ENCODE data around the gene PCSK6. TPM values are rescaled to one million over a fixed set of nuclear protein-coding genes. Genes with fewer than 3 reads are reported as not detected.
A peak's percentile ranks its signal among the peaks of the same experiment; 100 is the strongest.

Gene PCSK6
- total and polyA plus RNA-seq, 8 donors, result 2.8 to 91.5 (median 17.8) TPM

DNA sequence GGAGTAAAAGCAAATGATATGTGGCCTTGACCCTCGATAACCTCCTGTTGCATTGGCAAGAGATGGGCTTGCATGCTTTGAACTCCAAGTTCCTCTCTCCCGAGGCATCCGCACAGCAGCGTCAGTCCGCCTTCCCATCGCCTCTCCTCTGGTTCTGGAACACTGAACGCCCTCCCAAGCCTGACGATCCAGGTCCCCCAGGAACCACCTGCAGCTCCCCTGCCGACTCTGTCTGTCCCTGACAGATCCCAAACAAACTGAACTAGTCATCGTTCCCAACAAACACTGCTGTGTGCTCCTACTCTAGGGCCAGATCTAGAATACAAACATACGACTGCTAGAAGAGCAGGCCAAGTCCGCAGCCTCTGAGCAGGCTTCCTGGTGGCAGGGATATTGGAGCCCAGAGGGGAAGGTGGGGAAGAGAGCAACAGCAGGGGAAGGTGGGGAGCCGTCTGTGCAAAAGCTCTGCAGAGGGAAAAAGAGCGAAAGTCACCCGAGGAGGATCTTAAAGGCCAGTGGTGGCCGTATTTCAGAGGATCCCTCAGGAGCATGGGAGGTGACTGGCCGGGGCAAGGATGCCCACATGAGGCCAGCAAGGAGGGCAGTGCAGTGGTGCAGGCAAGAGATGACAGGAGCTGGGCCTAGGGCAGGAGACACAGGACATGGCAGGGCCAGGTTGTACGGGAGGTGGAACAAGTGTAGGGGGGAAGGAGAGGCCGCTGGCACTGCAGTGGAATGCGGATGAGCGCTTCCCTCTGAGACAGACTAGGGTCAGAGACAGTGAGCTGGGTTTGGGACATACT is 50.8 kb downstream of the PCSK6 start:
- peak in 1 of 2 donors; percentile 17 for DNase-seq
- H3K27me3 ChIP-seq, result no peaks in the 10 kb centered on the region
- TF ChIP-seq POLR2A (IDR thresholded peaks at IDR 0.05) (no peak), EP300 (IDR thresholded peaks at IDR 0.05) (no peak), POLR2AphosphoS5 (IDR thresholded peaks at IDR 0.05) (no peak)
- TF ChIP-seq, protein P1, sequence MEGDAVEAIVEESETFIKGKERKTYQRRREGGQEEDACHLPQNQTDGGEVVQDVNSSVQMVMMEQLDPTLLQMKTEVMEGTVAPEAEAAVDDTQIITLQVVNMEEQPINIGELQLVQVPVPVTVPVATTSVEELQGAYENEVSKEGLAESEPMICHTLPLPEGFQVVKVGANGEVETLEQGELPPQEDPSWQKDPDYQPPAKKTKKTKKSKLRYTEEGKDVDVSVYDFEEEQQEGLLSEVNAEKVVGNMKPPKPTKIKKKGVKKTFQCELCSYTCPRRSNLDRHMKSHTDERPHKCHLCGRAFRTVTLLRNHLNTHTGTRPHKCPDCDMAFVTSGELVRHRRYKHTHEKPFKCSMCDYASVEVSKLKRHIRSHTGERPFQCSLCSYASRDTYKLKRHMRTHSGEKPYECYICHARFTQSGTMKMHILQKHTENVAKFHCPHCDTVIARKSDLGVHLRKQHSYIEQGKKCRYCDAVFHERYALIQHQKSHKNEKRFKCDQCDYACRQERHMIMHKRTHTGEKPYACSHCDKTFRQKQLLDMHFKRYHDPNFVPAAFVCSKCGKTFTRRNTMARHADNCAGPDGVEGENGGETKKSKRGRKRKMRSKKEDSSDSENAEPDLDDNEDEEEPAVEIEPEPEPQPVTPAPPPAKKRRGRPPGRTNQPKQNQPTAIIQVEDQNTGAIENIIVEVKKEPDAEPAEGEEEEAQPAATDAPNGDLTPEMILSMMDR (IDR thresholded peaks at IDR 0.05), result no peak
- H3K4me3 ChIP-seq, result no peak overlapping the region
- H3K4me1 ChIP-seq, result peaks cover 12 to 36% (median 30%) of the 10 kb centered on the region in 4 donors
- 84 to 89% (median 87%) methylated on average over 21 of the region's 21 CpGs for WGBS, 5 donors
- intact Hi-C loops (cut with DNase I; ENCODE audit: low total_unique reads), result no loop called here
- no peaks in the 10 kb centered on the region for H3K36me3 ChIP-seq
- H3K27ac ChIP-seq, result peak overlapping the region in 2 of 5 donors; percentile 49 to 58
- no peaks in the 10 kb centered on the region for H3K9me3 ChIP-seq

DNA sequence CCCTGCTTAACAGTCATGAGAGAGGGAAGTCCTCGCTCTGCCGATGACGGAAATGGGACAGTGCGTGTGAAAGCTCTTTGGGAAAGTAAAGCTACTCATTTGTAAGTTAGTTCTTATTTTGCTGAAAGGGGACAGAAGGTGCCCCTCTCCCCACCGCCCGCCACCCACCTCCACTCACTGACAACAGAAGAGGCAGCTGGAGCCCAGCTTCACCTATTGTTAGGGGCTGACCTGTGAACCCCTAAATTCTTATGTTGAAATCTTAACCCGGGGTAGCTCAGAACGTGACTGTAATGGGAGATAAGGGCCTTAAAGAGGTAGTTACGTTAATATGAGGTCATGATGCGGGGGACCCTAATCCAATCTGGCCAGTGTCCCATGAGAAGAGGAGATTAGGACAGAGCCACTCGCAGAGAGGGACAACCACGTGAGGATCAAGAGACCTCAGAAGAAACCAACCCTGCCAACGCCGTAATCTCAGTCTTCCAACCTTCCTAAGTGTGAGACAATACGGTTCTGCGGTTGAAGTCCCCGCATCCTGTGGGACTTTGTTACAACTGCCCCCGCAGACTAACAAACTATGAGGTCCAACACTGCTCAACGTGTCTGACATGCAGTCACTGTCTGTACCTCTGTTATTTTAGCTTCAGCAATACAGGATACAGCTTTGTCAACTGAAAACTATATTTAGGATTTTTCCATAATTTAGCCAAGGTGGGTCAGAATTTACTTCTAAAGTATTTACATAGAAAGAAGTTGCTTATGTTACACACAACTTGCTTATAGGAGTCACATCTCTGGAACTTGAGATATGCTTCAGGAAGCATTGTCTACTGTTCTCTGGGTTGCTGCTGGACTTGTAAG is 51.7 kb downstream of the PCSK6 start:
- no peaks in the 10 kb centered on the region for H3K36me3 ChIP-seq
- 86 to 90% (median 88%) methylated on average over 19 of the region's 19 CpGs for WGBS, 5 donors
- no peak overlapping the region for H3K27ac ChIP-seq
- intact Hi-C loops (cut with DNase I; ENCODE audit: low total_unique reads), result no loop called here
- TF ChIP-seq, protein P1 (IDR thresholded peaks at IDR 0.05), result no peak
- TF ChIP-seq POLR2AphosphoS5 (IDR thresholded peaks at IDR 0.05), result no peak
- no peak for TF ChIP-seq POLR2A (IDR thresholded peaks at IDR 0.05)
- TF ChIP-seq EP300 (IDR thresholded peaks at IDR 0.05), result no peak
- peak in 1 of 2 donors; percentile 10 for DNase-seq
- no peak overlapping the region for H3K4me3 ChIP-seq
- no peaks in the 10 kb centered on the region for H3K27me3 ChIP-seq
- H3K4me1 ChIP-seq, result peaks cover 12 to 39% (median 31%) of the 10 kb centered on the region in 4 donors
- H3K9me3 ChIP-seq, result no peaks in the 10 kb centered on the region

DNA sequence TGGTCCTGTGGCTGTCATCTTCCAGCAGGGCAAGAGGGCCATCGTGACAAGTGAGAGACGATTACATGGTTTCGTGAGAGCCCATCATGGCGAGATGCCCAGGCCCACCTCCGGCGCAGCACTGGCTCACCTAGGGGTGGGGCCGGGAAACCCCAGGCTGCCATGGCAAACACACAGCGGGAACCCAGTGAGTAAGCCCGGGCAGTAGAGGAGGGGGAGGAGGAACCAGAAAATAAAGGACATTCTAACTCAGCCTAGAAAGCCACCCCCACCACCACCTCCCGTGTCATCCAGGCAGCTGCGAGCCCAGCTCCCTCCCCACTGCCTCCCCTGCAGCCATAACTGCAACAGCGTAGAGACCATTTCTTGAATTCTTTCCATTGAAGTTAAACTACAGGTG is 52.3 kb downstream of the PCSK6 start:
- Histone ChIP-seq H3K4me3 (no peak overlapping the region), H3K4me1 (peaks cover 12 to 44% (median 31%) of the 10 kb centered on the region in 4 donors), H3K27me3 (no peaks in the 10 kb centered on the region), H3K9me3 (no peaks in the 10 kb centered on the region), H3K36me3 (no peaks in the 10 kb centered on the region), H3K27ac (no peak overlapping the region)
- TF ChIP-seq POLR2A (IDR thresholded peaks at IDR 0.05), result no peak
- TF ChIP-seq POLR2AphosphoS5 (IDR thresholded peaks at IDR 0.05), result no peak
- TF ChIP-seq, protein P1 (IDR thresholded peaks at IDR 0.05), result no peak
- TF ChIP-seq EP300 (IDR thresholded peaks at IDR 0.05), result no peak
- intact Hi-C loops (cut with DNase I; ENCODE audit: low total_unique reads), result no loop called here
- 77 to 91% (median 87%) methylated on average over 11 to 12 of the region's 12 CpGs for WGBS, 5 donors
- DNase-seq, result peak in 1 of 2 donors; percentile 23

DNA sequence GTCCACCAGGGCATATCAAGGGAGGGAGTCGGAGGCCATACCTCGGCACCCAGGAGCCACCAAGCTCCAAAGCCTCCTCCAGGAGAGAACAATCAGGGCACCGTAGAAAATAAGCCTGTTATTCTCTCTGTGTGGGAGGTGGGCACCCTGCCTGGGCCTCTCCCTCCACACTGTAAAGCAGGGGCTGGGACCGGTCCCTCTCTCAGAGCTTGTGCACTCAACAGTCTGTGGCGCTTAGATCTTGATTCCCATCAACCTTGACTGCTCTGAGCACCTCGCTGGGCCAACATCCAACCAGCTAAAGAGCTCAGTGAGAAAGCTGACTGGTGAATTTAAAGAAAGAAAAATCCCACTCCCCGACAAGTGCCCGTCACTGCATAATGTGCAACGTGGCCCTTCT is 53.0 kb downstream of the PCSK6 start:
- Histone ChIP-seq H3K36me3 (peaks cover 0 to 5% (median 0%) of the 10 kb centered on the region in 4 donors), H3K4me3 (no peak overlapping the region), H3K27ac (no peak overlapping the region), H3K9me3 (no peaks in the 10 kb centered on the region), H3K4me1 (peaks cover 12 to 38% (median 29%) of the 10 kb centered on the region in 4 donors), H3K27me3 (no peaks in the 10 kb centered on the region)
- intact Hi-C loops (cut with DNase I; ENCODE audit: low total_unique reads), result no loop called here
- TF ChIP-seq, protein P1 (IDR thresholded peaks at IDR 0.05), result no peak
- TF ChIP-seq EP300 (IDR thresholded peaks at IDR 0.05) (no peak), POLR2A (IDR thresholded peaks at IDR 0.05) (no peak), POLR2AphosphoS5 (IDR thresholded peaks at IDR 0.05) (no peak)
- DNase-seq, result no peak
- 92 to 98% (median 95%) methylated on average over 8 to 9 of the region's 9 CpGs for WGBS, 5 donors

Data from stomach (tissue), 9 donors.